Measurements from ENCODE around the gene TEX52.

GRCh38 chr12:2904260-2904659, 47.4 kb upstream of the TEX52 start:
- TF ChIP-seq CTCF (IDR thresholded peaks at IDR 0.05; ENCODE audit: borderline replicate concordance, extremely low read depth, low read length, poor library complexity, severe bottlenecking) (no peak), EZH2 (IDR thresholded peaks at IDR 0.05; ENCODE audit: borderline replicate concordance, low read depth, low read length, severe bottlenecking) (no peak)

Measured in DND-41 (cell line).